Left colon (tissue), 2 donors: ENCODE results near the gene GNAS-AS1. TPM values are rescaled to one million over a fixed set of nuclear protein-coding genes. Genes with fewer than 3 reads are reported as not detected.
A peak's percentile ranks its signal among the peaks of the same experiment; 100 is the strongest.

Source experiments
- ATAC-seq: fragments of 200-7000 bp; cut with Tn5 transposase; one replicate; pipeline ENCODE4 v1.9.1; 2020; ENCODE audit warnings: mild to moderate bottlenecking, moderate library complexity
- DNase-seq, 2 donors: peaks; one replicate each; pipeline ENCODE4 v3.0.0-alpha.2; 2020
- intact Hi-C, 2 donors: fragments of 100-400 bp; cut with DNase I in 1 of 2; cut with micrococcal nuclease in 1 of 2; formaldehyde crosslinking; loops; one replicate each; pipeline versions ENCODE4 v1.11.2 to v1.14.0; 2022; cut with DNase I, micrococcal nuclease
- total RNA-seq, 2 donors: library from RNA; stranded (reverse); fragmentation: NEBNext Ultra II Directional; extraction: Animal tissue kit (Norgen Biotek cat#: 25700); gene quantifications; one replicate each; pipeline ENCODE4 v1.2.1, GENCODE V29; 2021
- donor health status: DM: no; HTN: no; CAD: no.
- donor health status: DM: yes; HTN: yes; CAD: no.

Gene GNAS-AS1
- total RNA-seq, 2 donors from 2014 or later: 0.87 to 1.1 TPM

DNA sequence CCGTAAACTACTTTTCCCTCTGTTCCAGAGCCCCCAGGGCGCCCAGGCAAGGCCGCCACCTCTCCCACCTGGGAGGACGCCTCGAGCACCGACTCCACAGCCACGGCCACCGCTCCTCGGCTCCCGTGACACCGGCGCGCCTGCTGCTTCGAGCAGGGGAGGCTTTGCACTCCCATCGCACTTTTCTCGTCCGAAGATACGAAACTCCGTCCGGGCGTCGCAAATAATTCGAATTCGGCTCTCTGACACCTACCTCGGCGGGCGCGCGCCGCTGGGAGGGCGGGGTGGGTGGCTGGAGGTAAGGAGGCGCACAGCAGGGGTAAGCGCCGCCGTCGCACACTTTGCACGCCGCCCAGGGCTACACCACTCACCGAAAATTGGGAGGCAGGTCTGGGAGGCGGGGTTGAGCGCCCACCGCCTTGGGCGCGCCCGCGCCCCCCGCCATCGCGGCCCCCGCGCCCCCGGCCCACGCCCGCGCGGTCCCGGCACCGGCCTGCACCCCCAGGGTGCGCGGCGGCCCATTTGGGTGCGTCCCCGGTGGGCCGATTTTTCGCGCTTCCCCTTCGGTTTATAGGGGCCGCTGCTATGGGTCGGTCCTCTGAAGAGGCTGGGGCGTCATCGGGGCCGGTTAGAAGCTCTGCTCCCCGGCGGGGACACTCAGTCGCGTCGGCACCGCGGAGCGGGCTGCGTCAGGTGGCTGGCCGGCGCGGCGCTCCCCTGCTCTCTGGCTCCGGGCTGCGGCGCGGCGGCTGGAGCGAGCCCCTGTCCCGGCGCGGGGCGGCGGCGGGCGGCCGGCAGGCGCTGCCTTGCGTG, 38.0 kb upstream of the GNAS-AS1 start:
- DNase-seq: peak; percentile 81 to 88
- intact Hi-C loops: no loop called here
- ATAC-seq: peak; percentile 68

DNA sequence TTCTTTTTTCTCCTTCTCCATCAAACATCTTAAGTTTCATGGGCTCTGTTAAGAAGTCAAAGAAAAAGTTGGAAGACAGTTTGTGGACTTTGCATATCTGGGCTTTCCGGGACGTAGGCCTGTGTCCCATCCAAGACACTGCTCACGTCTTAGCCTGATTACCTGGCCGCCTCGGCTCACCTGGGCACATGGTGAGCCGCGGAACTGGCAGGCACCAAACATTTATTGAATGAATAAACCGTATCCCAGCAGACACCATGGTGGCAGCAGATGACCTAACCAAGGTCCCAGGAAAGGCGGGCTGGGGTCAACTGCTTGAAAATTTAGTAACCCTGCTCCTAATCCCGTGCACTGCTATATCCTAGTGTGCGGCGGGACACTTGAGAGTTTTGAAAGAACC, 37.4 kb upstream of the GNAS-AS1 start:
- DNase-seq (peak in 1 of 2 donors; percentile 26), ATAC-seq (no peak)
- intact Hi-C loops: no loop called here

DNA sequence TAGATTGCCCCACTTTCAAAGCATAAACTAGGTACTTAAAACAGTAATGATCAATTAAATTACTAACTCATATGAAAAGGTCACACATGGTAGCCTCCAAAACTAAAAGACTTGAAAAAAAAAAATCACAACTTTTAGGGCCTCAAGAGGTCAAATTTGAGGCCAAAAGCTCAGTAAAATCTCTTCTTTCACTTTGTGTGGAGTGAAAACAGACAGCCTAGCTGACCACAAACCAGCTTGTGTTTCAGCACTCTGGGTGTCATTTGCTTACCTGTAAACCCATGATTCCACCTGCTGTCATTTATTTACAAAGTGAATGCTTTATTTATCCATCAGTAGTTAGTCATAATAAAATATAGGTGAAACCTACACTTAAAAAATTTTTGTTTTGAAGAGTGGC, 35.8 kb upstream of the GNAS-AS1 start:
- no peak for ATAC-seq
- intact Hi-C loops: no loop called here
- DNase-seq: no peak

DNA sequence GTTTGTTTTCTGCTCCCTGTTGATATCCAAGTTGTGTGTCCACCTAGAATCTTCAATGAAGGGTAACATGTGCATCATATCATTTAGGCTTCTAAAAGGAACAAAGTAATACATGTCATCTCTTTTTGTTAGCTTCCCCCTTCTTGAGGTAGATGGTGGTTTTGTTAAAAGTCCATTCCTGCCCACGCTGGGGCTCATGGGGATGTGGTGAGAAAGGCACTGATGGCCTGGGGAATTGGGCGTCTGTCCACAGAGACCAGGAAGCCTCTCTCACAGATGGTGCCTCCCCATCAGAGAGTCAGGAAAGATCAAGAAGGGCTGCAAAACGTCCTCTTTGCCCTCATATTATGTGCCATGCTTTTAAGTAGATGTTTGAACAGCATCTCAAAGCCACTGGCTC, 34.3 kb upstream of the GNAS-AS1 start:
- ATAC-seq (no peak), DNase-seq (no peak)
- intact Hi-C loops: no loop called here

DNA sequence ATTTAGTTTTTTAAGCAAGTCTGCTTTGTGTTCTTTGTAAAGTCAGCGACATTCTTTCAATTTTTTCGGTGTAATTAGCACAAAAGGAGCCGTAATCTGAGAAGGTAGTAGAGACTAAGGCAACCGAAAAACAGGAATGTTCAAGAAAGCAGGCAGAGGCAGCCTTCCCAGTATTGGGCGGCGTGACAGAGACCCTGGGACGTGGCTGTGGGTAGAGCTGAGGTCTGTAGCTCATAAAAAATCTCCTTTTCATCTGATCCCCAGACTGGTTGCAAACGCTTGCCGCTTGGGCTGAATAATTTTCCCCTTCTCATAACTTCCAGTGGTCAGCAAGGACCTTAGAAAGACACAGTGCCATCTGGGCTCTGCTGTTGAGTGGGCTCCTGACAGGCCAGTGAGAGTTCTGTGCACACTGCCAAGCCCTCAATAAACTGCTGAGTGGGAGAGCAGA, 32.6 kb upstream of the GNAS-AS1 start:
- intact Hi-C loops: no loop called here
- DNase-seq (no peak), ATAC-seq (no peak)

DNA sequence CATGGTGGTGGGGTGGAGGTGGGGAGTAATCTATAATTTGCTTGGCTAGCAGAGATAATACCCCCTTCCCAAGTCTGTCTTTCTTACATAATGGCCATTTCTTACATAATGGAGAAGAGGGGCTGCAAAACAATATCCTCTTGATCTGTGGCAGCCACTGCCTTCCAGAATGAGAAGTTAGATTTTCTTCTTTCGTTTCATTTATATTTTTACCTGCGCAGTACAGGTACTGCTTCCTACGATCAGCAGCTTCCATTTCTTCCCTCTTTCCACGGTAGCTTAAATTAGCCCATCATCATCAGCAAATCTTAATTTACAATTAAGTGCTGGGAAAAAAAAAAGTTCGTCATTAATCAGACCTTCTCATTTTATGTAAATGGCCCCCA, 32.0 kb upstream of the GNAS-AS1 start:
- intact Hi-C loops: no loop called here
- ATAC-seq (no peak), DNase-seq (no peak)

DNA sequence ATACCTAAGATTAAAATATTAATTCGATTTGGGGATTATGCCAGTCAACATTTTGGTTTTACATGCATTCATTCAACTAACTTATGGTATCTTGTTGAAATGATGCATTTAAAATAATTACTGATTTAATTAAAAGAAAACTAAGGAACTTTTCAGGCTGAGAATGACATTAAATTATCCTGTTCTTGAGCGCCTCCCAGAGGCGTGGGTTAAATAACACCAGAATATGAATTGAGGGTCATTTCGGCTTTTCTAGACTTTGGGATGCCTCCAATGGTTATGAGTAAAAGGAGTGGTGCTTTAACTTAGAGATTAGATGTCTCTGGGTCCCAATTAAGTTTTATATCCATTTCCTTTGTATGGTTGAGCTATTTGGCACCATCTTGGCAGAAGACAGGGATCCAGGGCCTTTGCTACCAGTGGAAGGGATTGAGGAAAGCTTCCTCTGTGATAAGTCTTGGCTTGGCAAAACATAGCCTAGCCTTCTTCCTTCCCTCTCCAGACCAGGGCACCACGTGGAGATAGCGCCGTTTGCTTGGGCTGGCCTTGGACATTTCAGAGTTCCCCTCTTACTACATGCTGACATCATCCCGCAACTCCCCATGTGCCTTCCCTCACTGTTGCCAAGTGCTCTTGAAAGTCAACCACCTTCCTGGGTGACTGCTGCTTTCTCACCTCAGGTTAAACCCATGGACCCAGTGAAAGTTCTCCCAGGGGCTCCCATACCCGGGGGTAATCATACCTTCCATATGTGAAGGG, 30.5 kb upstream of the GNAS-AS1 start:
- ATAC-seq: no peak
- intact Hi-C loops: no loop called here
- no peak for DNase-seq

DNA sequence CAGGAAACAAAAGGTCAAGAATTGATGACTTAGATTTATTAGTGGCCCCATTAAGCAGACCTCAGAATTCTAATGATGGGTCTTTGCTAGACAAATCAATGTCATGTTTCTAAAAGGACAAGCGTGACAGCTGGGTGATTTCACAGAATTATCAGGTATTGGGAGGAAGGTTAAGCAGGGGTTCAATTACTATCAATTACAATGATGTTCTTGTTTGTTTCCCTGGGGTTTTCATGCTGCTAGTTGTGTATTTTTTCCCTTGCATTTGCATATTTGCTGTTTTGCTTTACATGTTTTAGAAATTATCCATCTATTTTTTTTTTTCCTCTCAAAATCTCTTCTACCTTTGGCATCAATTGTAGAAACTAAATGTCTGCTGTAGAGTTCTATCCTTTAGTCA, 29.7 kb upstream of the GNAS-AS1 start:
- no peak for DNase-seq
- ATAC-seq: no peak
- intact Hi-C loops: no loop called here

DNA sequence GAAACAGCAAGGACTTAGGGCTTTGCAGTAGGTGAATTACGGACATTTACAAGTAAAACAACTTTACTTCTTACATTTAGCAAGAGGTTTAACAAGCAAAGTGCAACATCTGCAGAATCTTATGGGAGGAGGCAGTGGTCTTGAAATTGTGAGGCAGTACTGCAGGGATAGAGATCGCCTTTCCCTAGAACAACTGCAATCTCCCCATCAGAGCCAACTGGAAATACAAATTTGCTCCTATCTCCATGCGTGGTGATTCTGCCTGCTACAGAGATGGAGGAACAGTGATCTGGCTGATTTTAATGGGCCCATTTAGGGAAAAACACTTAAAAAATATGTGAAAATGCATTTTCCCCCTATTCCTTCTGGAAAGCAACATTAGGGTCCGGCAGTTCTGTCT, 27.7 kb upstream of the GNAS-AS1 start:
- no peak for ATAC-seq
- no peak for DNase-seq
- intact Hi-C loops: loop anchor here in 1 of 2 donors (10.0 kb wide), 1 partner anchor 526 kb away; no protein-coding TSS in a partner anchor

DNA sequence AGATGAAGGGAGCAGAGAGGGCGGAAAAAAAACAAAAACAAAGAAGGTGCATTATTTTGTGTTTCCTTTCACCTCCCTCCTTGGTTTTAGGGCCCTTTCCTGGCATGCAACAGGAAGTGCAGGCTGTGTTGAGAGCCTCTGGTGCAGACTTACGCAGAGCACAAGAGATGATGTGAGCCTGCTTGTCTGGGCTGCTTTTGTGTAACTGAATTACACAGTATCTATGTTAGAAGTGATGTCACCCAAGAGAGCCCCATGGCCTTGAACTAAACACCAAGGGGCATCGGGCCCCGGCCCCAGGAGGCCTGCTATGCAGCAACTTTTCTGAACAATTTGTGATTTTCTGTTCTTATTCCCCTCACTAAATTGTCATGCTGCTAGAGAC, 27.3 kb upstream of the GNAS-AS1 start:
- intact Hi-C loops: loop anchor here in 1 of 2 donors (10.0 kb wide), 1 partner anchor 527 kb away; no protein-coding TSS in a partner anchor
- ATAC-seq: no peak
- no peak for DNase-seq

DNA sequence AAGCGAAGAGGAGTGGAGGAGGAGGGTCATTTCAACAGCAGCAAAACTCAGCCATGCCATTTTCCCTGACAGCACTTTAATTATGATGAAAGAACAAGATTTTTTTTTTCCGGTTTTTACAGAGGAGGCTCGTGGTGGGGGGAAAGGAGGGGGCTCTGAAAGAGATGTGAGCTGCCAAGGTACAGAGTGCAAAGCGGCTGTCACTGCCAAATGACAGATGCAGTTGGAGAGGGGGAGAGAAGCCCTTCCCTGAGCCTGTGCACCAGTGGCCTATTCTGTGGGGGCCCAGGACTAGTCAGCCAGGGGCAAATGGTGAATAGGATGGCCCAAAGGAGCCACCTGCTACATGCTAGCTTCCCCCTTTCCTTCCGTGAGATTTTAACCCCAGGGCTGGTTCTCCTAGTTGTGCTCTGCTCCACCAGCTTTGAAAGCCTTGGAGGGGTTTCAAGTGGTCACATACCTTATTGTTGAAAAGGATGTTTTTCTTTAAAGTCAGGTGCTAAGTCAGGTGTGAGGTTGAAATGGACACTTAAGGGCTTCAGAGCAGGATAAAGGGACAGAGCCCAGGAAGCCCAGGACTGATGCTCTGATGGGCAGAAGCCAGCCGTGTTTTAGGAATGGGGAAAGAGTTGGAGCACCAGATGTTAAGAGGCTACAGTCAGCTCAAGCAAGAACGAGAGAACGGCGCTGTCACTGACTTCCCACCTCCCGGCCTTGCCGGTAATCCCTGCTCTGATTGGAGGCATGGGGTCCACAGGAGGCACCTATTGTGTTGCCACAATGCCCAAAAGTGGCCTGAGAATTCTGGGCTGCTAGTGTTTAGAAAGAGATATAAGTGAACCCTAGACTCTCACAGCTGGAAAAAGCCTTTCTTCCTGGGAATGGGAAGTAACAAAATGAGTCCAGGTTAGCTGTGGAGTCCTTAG, 26.6 kb upstream of the GNAS-AS1 start:
- intact Hi-C loops: loop anchor here in 1 of 2 donors (10.0 kb wide), 1 partner anchor 527 kb away; no protein-coding TSS in a partner anchor
- DNase-seq (no peak), ATAC-seq (no peak)

DNA sequence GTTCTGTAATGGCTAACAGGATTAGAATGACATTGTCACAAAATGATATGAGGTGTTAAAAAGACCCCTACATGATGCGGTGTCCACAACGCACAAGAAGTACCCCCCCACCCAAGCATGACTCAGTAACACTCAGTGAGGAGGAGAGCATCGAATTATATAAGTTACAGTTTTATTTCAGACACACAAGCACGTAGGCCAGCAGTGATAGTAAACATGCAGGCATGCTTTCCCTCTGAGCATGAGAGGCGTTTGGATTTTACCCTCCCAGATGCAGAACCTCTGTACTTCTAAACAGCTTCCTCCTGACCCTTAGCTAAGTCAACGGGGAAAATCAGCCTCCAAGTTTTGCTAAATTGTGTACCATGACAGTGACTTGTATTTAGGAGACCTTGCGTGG, 25.7 kb upstream of the GNAS-AS1 start:
- ATAC-seq: no peak
- no peak for DNase-seq
- intact Hi-C loops: loop anchor here in 1 of 2 donors (10.0 kb wide), 1 partner anchor 528 kb away; no protein-coding TSS in a partner anchor

DNA sequence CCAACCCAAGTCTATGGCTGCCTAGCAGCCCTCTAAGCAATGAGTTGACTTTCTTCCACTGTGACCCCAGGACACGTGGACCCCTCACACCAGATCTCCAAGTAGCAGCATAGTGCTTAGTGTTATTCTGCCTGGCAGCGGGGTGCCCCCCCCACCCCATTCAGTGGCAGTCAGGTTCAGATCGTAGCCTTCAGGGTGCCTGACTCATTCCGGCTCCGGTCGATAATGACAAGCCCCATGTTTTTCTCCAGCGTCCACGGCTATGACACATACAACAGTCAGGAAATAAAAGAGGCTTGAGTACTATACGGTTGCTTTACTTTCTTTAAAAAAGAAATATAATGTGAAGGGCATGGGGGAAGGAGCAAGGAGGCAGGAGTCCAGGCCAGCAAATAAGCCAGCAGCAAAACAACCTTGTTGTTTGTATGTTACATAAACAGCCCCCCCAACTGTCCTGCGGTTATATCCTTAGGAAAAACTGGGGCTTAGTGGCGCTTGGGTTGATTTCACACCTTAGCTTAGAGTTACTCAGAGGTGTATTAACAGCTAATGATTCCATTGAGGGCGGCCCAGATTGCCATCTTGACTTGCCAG, 24.9 kb upstream of the GNAS-AS1 start:
- no peak for ATAC-seq
- intact Hi-C loops: loop anchor here in 1 of 2 donors (10.0 kb wide), 1 partner anchor 529 kb away; no protein-coding TSS in a partner anchor
- no peak for DNase-seq

DNA sequence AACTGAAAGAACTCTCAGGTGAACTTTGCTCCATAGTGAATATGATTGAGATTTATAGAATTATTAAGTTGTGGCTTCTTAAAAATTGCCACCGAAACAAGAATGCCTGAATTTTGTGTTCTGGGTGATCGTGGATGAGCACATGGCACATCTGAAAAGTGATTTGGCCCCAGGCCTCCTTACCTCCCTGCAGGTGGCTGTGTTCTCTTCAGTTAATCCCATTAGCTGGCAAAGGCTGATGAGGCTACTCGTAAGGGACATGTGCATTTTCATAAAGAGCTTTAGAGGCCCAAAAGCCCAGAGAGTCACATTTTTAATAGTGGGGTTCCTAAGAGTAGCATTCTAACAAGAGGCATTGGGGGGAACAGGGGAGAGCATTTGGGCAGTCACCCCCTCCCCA, 24.4 kb upstream of the GNAS-AS1 start:
- DNase-seq (no peak), ATAC-seq (no peak)
- intact Hi-C loops: loop anchor here in 1 of 2 donors (10.0 kb wide), 1 partner anchor 530 kb away; no protein-coding TSS in a partner anchor

DNA sequence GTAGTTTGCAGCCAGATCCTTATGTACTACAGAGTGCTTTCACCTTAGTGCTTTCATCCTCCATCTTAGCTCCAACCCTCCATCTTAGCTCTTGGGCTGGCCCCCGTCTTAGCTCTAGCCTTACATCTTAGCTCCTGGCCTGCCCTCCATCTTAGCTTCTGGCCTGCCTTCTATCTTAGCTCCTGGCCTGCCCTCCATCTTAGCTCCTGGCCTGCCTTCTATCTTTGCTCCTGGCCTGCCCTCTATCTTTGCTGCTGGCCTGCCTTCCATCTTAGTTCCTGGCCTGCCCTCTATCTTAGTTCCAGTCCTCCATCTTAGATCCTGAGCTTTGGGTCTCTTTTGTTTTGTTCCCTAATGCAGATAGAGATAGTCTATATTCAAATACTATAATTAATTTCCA, 23.8 kb upstream of the GNAS-AS1 start:
- DNase-seq: no peak
- ATAC-seq: no peak
- intact Hi-C loops: loop anchor here (5.0 to 10.0 kb wide), 2 partner anchors 348 to 530 kb away; no protein-coding TSS in a partner anchor

DNA sequence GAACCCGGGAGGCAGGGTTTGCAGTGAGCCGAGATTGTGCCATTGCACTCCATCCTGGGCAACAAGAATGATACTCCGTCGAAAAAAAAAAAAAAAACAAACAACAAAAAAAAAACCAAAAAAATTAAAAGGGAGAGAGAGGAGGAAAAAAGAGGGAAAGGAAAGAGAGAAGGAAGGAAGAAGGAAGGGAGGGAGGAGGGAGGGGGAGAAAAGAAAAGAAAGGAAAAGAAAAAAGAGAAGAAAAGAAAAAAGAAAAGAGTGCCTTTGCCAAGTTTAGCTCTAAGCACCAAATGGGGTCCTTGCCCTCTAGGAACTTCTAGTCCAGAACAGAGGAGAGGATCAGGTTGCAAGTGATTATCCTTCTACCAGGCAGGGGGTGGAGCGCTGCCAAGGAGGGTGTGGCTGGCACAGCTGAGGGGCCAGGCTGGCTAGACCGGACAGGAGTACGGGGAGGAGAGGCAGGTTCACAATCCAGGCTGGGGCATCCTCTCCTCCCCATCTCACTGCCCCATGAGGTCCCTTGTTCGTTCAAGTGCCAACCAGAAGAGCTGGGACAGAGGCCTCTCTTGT, 20.9 kb upstream of the GNAS-AS1 start:
- intact Hi-C loops: loop anchor here (5.0 to 10.0 kb wide), 2 partner anchors 351 to 533 kb away; no protein-coding TSS in a partner anchor

DNA sequence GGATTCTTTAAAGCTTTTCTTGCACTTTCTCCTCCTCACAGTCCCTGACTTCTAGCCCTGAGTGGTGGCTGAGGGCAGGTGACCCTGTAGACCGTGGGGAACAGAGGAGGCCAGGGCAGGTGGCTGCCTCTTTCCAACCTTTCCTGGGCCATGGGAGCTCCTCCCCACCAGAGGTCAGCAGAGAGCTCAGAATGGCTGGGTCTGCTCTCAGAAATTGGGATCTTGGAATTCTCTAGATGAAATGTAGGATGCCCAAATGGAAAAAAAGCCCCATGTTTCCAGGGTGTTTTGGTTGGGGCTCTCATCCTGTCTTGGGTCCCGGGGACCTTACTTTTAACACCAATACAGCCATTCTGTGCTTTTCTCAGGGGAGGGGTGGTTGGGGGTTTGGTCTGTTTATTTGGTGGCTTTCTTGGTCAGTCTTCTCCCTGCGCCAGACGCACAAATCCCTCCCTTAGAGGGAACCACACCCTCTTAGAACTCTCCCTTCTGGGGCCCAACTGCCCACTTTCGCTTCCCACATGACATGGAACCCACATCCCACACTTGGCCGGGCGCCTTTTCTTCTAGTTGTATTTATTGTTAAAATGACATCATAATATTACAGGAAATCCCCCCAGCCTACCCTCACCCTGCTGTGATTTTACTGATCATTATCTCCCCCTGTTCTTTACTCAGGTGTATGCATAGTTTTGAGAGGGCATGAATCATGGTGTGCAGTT, 19.8 kb upstream of the GNAS-AS1 start:
- intact Hi-C loops: loop anchor here (5.0 to 10.0 kb wide), 2 partner anchors 352 to 534 kb away; no protein-coding TSS in a partner anchor
- peak; percentile 90 for ATAC-seq
- DNase-seq: peak; percentile 56 to 79

More for the DNA sequence above, 20.9 kb upstream of the GNAS-AS1 start:
- peak in 1 of 2 donors; percentile 50 for DNase-seq
- ATAC-seq: peak; percentile 53
